ENCODE measurements around the gene ACSBG1.

The ACSBG1 gene

DNA sequence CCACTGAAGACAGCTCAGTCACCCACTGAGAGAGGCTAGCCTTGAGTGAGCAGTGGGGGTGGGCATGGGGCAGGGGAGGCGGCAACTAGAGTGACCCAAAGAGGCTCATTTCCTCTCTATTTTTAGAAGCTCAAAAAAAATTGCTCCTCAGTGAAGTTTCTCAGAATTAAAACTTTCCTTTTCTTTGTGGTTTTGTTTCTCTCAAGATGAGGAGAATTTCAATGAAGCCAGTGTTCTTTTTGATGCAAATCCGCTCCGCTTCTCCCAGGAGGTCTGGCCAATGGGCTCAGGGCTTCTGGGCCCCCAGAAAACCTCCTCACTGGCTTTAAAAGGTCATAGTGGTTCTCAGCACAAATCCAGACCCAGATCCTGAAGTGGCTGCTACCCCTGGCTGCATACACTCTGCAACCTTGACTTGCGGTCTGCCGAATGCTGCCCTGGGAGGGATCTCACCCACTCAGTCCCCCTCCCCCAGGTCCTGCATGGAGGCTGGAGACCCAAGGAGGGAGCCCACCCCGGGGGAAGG, at the start of gene ACSBG1:
TSS of gene ACSBG1 (minus strand) at position 51 of the 526 bp plus-strand sequence. CDS start 64 bp downstream, outside the sequence.
- DNase-seq (ENCODE audit: low read depth in 2 of 3, low spot score in 2 of 3), result no peak

GRCh38 chr15:78282324-78282723, 48.0 kb upstream of the ACSBG1 start:
- no peak for DNase-seq (ENCODE audit: low read depth in 2 of 3, low spot score in 2 of 3)

- DNase-seq (ENCODE audit: low read depth in 2 of 3, low spot score in 2 of 3), result no peak
Observed at GRCh38 chr15:78280319-78281072, 46.1 kb upstream of the ACSBG1 start.

DNA sequence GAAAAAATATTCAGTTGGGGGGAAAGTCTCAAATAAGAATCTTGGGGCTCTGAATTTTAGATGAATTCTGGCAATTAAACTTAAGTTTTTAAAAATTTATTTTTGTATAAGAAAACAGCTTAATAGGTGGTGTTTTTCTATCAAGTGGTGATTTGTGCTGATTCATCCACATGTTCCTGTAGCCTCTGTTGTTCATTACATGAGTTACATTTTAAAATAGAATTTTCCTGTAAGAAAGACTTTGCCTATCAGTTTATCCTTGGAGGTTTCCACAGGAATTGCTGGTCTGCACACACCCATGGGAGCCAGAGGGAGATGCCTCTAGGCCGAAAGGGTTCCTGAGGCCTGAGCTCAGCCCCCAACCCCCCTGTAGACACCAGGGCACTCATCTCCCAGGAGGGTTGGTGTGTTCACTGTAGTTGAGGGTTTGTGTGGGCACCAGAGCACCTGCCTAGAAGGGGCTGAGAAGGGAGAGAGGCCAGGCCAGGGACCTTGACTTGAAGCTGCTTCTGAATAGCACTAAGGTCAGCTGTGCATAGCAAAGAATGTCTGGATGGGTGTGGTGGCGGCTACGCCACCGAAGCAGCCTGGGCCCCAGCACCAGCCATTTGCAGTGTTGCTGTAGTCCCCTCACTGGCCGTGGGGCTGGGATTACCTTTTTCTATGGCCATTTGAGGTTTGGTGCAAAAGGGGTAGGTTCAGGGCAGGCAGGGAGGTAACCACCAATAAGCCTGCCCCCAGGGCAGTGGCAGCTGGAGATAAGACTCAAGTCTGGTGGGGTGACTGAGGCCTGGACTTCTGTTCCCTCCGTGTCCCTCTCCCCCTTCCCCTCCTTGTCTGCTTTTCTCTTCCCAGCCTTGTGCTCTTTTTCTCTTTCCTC, 41.9 kb upstream of the ACSBG1 start:
- no peak for DNase-seq (ENCODE audit: low read depth in 2 of 3, low spot score in 2 of 3)

- no peak for DNase-seq (ENCODE audit: low read depth in 2 of 3, low spot score in 2 of 3)
Observed at GRCh38 chr15:78274994-78275393, 40.6 kb upstream of the ACSBG1 start.

DNA sequence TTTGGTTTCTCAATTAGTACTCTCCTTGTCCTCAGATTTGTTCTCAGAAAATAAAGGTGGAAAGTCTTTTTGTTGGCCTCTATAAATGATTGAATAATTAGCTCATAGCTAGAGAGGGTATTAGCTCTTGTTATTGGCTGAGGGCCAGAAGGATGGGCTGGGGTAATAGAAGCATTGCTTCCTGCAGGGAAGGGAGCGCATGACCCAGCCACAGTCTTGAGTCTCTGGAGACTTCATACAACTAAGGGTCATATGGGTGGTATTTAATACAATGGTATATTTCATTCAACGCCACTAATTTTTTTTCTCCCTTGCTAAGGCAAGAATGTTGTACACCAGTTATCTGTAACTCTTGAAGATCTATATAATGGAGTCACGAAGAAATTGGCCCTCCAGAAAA, 38.4 kb upstream of the ACSBG1 start:
- no peak for DNase-seq (ENCODE audit: low read depth in 2 of 3, low spot score in 2 of 3)

- no peak for DNase-seq (ENCODE audit: low read depth in 2 of 3, low spot score in 2 of 3)
Observed at GRCh38 chr15:78272316-78272715, 38.0 kb upstream of the ACSBG1 start.

DNA sequence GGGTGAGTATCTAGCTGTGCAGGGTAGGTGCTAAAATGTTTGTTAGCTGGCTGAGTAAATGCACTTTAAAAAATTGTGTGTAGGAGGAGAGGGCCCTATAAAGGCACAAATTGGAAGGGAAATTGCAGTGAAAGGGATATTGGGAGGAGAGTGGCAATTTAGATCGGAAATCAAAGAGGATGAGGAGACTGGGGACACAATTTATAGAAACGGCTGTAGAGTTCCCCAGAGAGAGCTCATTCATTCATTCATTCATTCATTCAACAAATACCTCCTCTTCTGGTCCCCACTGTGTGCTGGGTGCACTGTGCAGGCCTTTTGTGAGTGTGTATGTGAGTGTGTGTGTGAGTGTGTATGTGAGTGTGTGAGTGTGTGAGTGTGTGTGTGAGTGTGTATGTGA, 32.4 kb upstream of the ACSBG1 start:
- no peak for DNase-seq (ENCODE audit: low read depth in 2 of 3, low spot score in 2 of 3)

DNA sequence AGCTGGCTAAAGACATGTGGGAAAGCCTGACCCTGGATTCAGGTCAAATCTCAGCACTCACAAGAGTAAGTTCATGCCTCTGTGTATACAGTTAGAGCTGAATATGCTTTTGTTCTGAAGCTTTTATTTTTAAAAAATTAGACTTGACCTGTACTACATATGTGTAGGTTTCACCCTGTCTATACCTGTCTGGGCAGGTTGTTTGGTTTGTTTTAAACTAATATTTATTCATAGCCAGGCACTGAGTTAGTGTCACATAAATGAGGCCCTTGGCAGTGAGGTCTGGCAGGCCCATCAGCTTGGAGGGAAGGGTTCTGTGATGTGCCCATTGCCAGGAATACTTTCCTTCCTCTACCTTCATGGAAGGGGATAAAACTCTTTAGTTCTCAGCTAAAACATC, 31.9 kb upstream of the ACSBG1 start:
- no peak for DNase-seq (ENCODE audit: low read depth in 2 of 3, low spot score in 2 of 3)

- DNase-seq (ENCODE audit: low read depth in 2 of 3, low spot score in 2 of 3), result no peak
Observed at GRCh38 chr15:78265752-78266224, 31.4 kb upstream of the ACSBG1 start.

- no peak for DNase-seq (ENCODE audit: low read depth in 2 of 3, low spot score in 2 of 3)
Observed at GRCh38 chr15:78265137-78265460, 30.7 kb upstream of the ACSBG1 start.

- peak; percentile 23 to 26 (median 23) for DNase-seq (ENCODE audit: low read depth in 2 of 3, low spot score in 2 of 3)
Observed at GRCh38 chr15:78264304-78265136, 30.2 kb upstream of the ACSBG1 start, which contains the start of gene DNAJA4. DNAJA4 (plus strand) TSS chr15:78264562; CDS start chr15:78264764, 202 bp downstream.

DNA sequence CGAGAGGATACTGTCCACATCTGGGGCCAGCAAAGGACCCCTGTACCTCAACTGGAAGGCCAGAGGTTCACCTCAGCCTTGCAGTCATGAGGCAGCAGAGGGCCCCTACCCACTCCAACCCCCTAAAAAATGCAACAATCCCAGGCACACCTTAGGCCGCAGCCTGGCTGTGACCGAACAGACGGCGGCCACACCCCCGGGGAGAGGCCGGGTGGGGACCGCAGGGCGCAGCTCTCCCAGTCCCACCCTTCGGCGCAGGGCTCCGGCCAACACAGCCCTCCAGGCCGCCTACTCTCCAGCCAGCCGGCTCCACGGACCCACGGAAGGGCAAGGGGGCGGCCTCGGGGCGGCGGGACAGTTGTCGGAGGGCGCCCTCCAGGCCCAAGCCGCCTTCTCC, 29.5 kb upstream of the ACSBG1 start:
- no peak for DNase-seq (ENCODE audit: low read depth in 2 of 3, low spot score in 2 of 3)

- no peak for DNase-seq (ENCODE audit: low read depth in 2 of 3, low spot score in 2 of 3)
Observed at GRCh38 chr15:78263351-78263781, 29.0 kb upstream of the ACSBG1 start.

GRCh38 chr15:78261062-78261461, 26.7 kb upstream of the ACSBG1 start:
- no peak for DNase-seq (ENCODE audit: low read depth in 2 of 3, low spot score in 2 of 3)

DNA sequence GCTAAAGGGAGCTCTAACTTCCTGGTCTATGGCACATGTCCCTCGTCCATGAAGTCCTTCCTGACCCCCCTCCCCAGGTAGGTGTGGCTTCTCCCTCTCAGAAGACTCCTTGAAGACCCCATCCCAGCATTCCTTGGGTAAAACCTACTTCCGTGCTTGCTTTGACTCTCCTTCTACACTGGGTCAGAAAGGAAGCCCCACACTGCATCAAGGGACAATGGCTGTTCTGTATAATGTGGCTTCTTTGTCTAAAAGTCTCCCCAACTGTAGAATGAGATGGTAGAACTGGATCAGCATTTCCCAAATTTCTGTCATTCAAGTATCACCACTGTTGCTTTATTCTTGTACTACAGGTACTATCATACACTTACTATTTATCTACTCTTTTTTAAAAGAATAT, 26.1 kb upstream of the ACSBG1 start:
- DNase-seq (ENCODE audit: low read depth in 2 of 3, low spot score in 2 of 3), result no peak

GRCh38 chr15:78259232-78259631, 24.9 kb upstream of the ACSBG1 start:
- no peak for DNase-seq (ENCODE audit: low read depth in 2 of 3, low spot score in 2 of 3)

DNA sequence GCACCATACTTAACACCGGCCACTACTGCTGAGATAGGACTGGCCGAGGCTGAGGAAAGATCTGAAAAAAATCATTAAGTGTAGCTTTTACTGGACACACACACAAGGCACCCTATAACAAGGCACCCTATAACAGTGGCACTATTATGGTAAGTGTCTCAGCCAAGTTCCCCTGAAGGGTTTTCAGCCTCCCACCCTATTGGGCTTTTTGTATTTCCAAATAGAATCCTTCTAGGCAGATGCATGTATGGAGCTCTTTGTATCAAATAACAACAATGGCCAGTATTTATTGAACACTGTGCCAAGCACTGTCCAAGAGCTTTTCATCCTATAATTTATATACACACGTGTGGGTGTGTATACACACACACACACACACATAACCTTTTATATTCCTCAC, 23.3 kb upstream of the ACSBG1 start:
- DNase-seq (ENCODE audit: low read depth in 2 of 3, low spot score in 2 of 3), result no peak

GRCh38 chr15:78256044-78256437, 21.7 kb upstream of the ACSBG1 start:
- no peak for DNase-seq (ENCODE audit: low read depth in 2 of 3, low spot score in 2 of 3)

GRCh38 chr15:78255421-78256043, 21.2 kb upstream of the ACSBG1 start:
- no peak for DNase-seq (ENCODE audit: low read depth in 2 of 3, low spot score in 2 of 3)

- DNase-seq (ENCODE audit: low read depth in 2 of 3, low spot score in 2 of 3), result no peak
Observed at GRCh38 chr15:78251136-78251535, 16.8 kb upstream of the ACSBG1 start.
